Fibroblast of lung (primary cell): ENCODE results near the gene GSN. TPM values are rescaled to one million over a fixed set of nuclear protein-coding genes. Genes with fewer than 3 reads are reported as not detected.
A peak's percentile ranks its signal among the peaks of the same experiment; 100 is the strongest.

Source experiments
- DNase-seq, 2 donors: peaks; one replicate each; pipeline versions ENCODE4 v3.0.0 to v3.0.0-alpha.2; 2010; ENCODE audit warnings: low read depth in 2 of 2
- H2AFZ ChIP-seq: 2 replicates; pipeline ENCODE4 v1.5.1; 2012; ENCODE audit warnings: low read length, control low read depth, inconsistent platforms
- H3K27ac ChIP-seq: 2 replicates; pipeline ENCODE4 v1.5.1; 2011; ENCODE audit warnings: low read length, control low read depth; ENCODE audit not compliant: insufficient read depth
- H3K27me3 ChIP-seq: 2 replicates; pipeline ENCODE4 v1.5.1; 2011; ENCODE audit warnings: mild to moderate bottlenecking, low read length; ENCODE audit not compliant: control insufficient read depth, insufficient read depth
- H3K36me3 ChIP-seq: 2 replicates; pipeline ENCODE4 v1.5.1; 2011; ENCODE audit warnings: low read length; ENCODE audit not compliant: control insufficient read depth, insufficient read depth
- H3K4me1 ChIP-seq: 2 replicates; pipeline ENCODE4 v1.5.1; 2011; ENCODE audit warnings: low read length; ENCODE audit not compliant: control insufficient read depth, insufficient read depth; ENCODE audit errors: extremely low read depth
- H3K4me2 ChIP-seq: 2 replicates; pipeline ENCODE4 v1.5.1; 2011; ENCODE audit warnings: low read length, control low read depth; ENCODE audit not compliant: insufficient read depth; ENCODE audit errors: extremely low read depth
- H3K4me3 ChIP-seq, 4 experiments: fragments of 200-600 bp in 1 of 4; sonication (generic) in 1 of 4; replicated peaks in 1 of 4; 2 replicates each; pipeline ENCODE4 v1.5.1; 2011 to 2016; ENCODE audit warnings: low read length in 4 of 4, low read depth in 3 of 4, mild to moderate bottlenecking in 3 of 4, control low read depth in 2 of 4, inconsistent platforms in 1 of 4, mixed read lengths in 1 of 4; ENCODE audit not compliant: insufficient read depth in 1 of 4; ENCODE audit errors: control extremely low read depth in 1 of 4
- H3K79me2 ChIP-seq: 2 replicates; pipeline ENCODE4 v1.5.1; 2012; ENCODE audit warnings: mild to moderate bottlenecking, low read length, inconsistent platforms; ENCODE audit not compliant: control insufficient read depth, insufficient read depth
- H3K9ac ChIP-seq: 2 replicates; pipeline ENCODE4 v1.5.1; 2011; ENCODE audit warnings: mild to moderate bottlenecking, low read length, control low read depth; ENCODE audit not compliant: insufficient read depth
- H3K9me3 ChIP-seq: 2 replicates; pipeline ENCODE4 v1.5.1; 2012; ENCODE audit warnings: low read depth, low read length; ENCODE audit not compliant: control insufficient read depth, insufficient read depth
- H4K20me1 ChIP-seq: 2 replicates; pipeline ENCODE4 v1.5.1; 2011; ENCODE audit warnings: low read length; ENCODE audit not compliant: control insufficient read depth, insufficient read depth; ENCODE audit errors: extremely low read depth
- EZH2 ChIP-seq: IDR thresholded peaks from 2 replicates; pipeline ENCODE4 v1.5.1; 2012; ENCODE audit warnings: low read length, control low read depth, mild to moderate bottlenecking; ENCODE audit errors: missing control alignments
- polyA plus RNA-seq, 2 donors: library from polyadenylated mRNA; depleted of rRNA in 1 of 2; stranded (reverse) in 1 of 2; unstranded in 1 of 2; fragments of >200 nt; gene quantifications; 2 replicates each; pipeline ENCODE4 v1.2.1, GENCODE V29; 2011 to 2012; ENCODE audit warnings: missing spikeins in 1 of 2
- total RNA-seq: library from RNA; depleted of rRNA; stranded (reverse); fragments of >200 nt; gene quantifications from 2 replicates; pipeline ENCODE4 v1.2.1, GENCODE V29; 2014
- TF ChIP-seq, protein P1 (sequence below), 2 donors: IDR thresholded peaks in 1 of 2; conservative IDR thresholded peaks in 1 of 2; 1 replicate in 1 of 2; 2 replicates in 1 of 2; pipeline ENCODE4 v1.5.1; 2011 to 2012; ENCODE audit warnings: low read length in 2 of 2, control low read depth in 1 of 2, inconsistent platforms in 1 of 2, low read depth in 1 of 2, mild to moderate bottlenecking in 1 of 2

Gene GSN
- total and polyA plus RNA-seq, 2 donors (not counting 1 experiment from before 2014, with no cell fraction given) = 432 to 588 TPM

DNA sequence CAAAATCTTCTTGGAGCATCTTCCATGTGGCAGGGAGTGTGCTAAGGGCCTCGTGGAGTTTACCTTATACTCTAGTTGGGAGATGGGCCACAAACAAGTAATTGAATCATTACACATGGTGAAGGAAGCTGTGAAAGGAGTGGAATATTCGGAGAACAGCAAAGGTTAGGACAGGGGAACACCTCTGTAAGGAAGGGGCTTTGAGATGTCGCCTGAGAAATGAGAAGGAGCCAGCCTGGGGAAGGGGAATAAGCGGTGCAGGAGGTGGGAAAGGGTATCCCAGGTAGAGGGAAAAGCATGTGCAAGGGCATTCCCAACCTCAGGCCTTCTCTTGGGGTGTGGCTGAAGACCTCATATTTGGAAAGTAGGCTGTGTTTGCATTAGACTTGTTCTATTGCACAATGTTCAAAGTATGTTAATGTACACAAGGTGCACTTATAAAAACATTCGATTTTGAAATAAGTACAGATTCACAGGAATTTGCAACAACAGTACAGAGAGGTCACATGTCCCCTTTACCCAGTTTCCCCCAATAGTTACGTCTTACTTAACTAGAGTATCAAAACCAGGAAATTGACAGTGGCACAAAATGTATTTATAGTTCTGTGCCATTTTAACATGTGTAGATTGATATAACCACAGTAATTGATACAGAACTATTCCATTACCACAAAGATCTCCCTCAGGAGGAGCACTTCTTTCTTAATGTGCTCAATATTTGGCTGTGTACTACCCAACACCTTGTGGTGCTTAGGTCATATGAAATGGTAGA is 104.5 kb downstream of the GSN start:
- peak in 1 of 2 donors; percentile 83 for DNase-seq

DNA sequence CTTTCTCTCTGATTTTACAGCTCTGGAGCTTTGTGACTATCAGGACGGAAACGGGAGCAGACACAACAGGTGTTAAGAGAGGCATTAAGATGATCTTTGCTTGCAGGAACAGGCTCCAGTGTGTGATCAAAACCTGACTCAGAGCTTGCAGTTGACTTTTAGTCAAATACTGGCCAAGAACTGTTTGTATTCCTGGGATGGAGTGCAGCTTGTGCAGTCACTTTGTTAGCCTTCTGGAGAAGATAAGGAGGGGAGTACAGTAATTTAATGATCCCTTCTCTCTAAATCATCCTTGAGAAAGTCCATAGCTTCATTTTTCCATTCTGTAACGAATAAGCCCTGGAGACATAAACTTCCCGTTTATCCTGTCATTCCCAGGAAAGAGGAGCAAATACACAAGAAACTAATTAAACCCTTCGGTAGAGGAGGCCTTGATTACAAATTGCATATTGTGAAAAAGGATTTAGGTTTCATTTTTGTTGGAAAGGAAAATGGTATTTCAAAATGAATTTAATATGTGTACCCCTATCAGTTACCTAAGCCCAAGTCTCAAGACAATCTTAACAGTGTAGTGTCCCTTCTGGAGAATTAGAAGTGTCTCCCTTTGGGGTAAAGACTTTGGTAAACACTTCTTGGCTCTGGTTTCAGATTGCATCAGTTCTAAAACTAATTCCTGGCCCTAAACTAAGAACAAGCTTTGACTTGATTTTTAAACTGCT is 105.2 kb downstream of the GSN start:
- Histone ChIP-seq H3K36me3 (no peaks in the 10 kb centered on the region), H4K20me1 (no peaks in the 10 kb centered on the region), H3K79me2 (peaks cover 16% of the 10 kb centered on the region), H3K9ac (no peak overlapping the region), H3K27me3 (no peaks in the 10 kb centered on the region), H3K27ac (peak overlapping the region; percentile 30), H3K4me2 (peak overlapping the region; percentile 68), H3K9me3 (no peaks in the 10 kb centered on the region), H2AFZ (no peak overlapping the region), H3K4me3 (peak overlapping the region in 2 of 4 experiments; percentile 1 to 18), H3K4me1 (peaks cover 13% of the 10 kb centered on the region)
- TF ChIP-seq, protein P1, sequence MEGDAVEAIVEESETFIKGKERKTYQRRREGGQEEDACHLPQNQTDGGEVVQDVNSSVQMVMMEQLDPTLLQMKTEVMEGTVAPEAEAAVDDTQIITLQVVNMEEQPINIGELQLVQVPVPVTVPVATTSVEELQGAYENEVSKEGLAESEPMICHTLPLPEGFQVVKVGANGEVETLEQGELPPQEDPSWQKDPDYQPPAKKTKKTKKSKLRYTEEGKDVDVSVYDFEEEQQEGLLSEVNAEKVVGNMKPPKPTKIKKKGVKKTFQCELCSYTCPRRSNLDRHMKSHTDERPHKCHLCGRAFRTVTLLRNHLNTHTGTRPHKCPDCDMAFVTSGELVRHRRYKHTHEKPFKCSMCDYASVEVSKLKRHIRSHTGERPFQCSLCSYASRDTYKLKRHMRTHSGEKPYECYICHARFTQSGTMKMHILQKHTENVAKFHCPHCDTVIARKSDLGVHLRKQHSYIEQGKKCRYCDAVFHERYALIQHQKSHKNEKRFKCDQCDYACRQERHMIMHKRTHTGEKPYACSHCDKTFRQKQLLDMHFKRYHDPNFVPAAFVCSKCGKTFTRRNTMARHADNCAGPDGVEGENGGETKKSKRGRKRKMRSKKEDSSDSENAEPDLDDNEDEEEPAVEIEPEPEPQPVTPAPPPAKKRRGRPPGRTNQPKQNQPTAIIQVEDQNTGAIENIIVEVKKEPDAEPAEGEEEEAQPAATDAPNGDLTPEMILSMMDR (conservative IDR thresholded peaks at IDR 0.05 in 1 of 2, IDR thresholded peaks at IDR 0.05 in 1 of 2; ENCODE audit: low read depth in 1 of 2, low read length in 2 of 2) = no peak
- no peak for TF ChIP-seq EZH2
- peak; percentile 25 to 80 for DNase-seq

More for the DNA sequence above, 104.5 kb downstream of the GSN start:
- Histone ChIP-seq H3K4me2 (peak overlapping the region; percentile 68), H3K36me3 (no peaks in the 10 kb centered on the region), H3K27ac (peak overlapping the region; percentile 30), H4K20me1 (no peaks in the 10 kb centered on the region), H3K9me3 (no peaks in the 10 kb centered on the region), H3K4me1 (peaks cover 13% of the 10 kb centered on the region), H3K27me3 (no peaks in the 10 kb centered on the region), H3K79me2 (peaks cover 24% of the 10 kb centered on the region), H3K9ac (no peak overlapping the region), H3K4me3 (no peak overlapping the region), H2AFZ (no peak overlapping the region)
- TF ChIP-seq EZH2 = no peak
- TF ChIP-seq, protein P1 (conservative IDR thresholded peaks at IDR 0.05 in 1 of 2, IDR thresholded peaks at IDR 0.05 in 1 of 2; ENCODE audit: low read depth in 1 of 2, low read length in 2 of 2) = no peak

DNA sequence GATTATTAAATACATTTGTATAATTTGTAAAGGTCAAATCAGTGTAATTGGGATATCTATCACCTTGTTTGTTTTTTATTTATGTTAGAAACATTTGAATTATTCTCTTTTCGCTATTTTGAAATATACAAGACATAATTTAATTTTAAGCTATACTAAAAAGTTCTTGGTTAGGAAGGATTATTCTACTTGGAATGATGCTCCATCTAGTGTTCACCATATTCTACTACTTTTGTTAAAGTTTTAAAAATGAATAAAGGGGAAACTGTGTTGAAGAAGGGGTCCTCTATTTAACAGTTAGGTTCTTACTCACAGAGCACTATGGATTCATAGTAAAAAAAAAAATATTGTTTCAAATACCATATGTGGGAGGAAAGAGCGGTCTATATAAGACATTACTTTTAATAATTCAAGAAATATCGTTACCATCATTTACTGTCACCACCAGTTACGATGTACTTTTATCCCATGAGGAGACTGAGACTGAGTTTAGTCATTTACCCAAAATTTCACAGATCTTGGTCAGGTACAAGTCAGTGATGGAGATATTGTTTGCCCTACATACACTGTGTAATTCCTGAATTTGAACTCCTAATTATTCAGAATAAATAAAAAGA is 108.4 kb downstream of the GSN start:
- Histone ChIP-seq H3K9me3 (no peaks in the 10 kb centered on the region), H4K20me1 (no peaks in the 10 kb centered on the region), H3K36me3 (no peaks in the 10 kb centered on the region), H3K4me3 (no peak overlapping the region), H3K79me2 (no peaks in the 10 kb centered on the region), H3K4me2 (no peak overlapping the region), H3K4me1 (peaks cover 13% of the 10 kb centered on the region), H2AFZ (no peak overlapping the region), H3K27me3 (no peaks in the 10 kb centered on the region), H3K9ac (no peak overlapping the region), H3K27ac (no peak overlapping the region)
- DNase-seq = peak; percentile 19 to 71
- TF ChIP-seq, protein P1 (conservative IDR thresholded peaks at IDR 0.05 in 1 of 2, IDR thresholded peaks at IDR 0.05 in 1 of 2; ENCODE audit: low read depth in 1 of 2, low read length in 2 of 2) = peak in 1 of 2 donors; percentile 34
- no peak for TF ChIP-seq EZH2
